Trophoblast cell (in vitro differentiated cells and primary cell): ENCODE data around the gene TMIGD1. TPM values are rescaled to one million over a fixed set of nuclear protein-coding genes. Genes with fewer than 3 reads are reported as not detected.

Source experiments
- DNase-seq, 2 donors: peaks; one replicate each; pipeline ENCODE4 v3.0.0-alpha.2; 2016
- H2AFZ ChIP-seq: 2 replicates; pipeline ENCODE4 v1.6.1; 2013; ENCODE audit warnings: low read length, moderate library complexity, mild to moderate bottlenecking; ENCODE audit not compliant: insufficient read depth, poor library complexity
- H2AK5ac ChIP-seq: 2 replicates; pipeline ENCODE4 v1.6.1; 2013; ENCODE audit warnings: mild to moderate bottlenecking, low read length
- H2BK120ac ChIP-seq: 2 replicates; pipeline ENCODE4 v1.6.1; 2013; ENCODE audit warnings: low read length, mild to moderate bottlenecking, moderate library complexity; ENCODE audit not compliant: insufficient read depth, poor library complexity
- H2BK12ac ChIP-seq: 2 replicates; pipeline ENCODE4 v1.6.1; 2013; ENCODE audit warnings: mild to moderate bottlenecking, low read length, moderate library complexity
- H2BK5ac ChIP-seq: 2 replicates; pipeline ENCODE4 v1.6.1; 2013; ENCODE audit warnings: low read length, low read depth, moderate library complexity, mild to moderate bottlenecking; ENCODE audit not compliant: poor library complexity
- H3K14ac ChIP-seq: 2 replicates; pipeline ENCODE4 v1.6.1; 2013; ENCODE audit warnings: mild to moderate bottlenecking, low read length
- H3K18ac ChIP-seq: 2 replicates; pipeline ENCODE4 v1.6.1; 2013; ENCODE audit warnings: mild to moderate bottlenecking, low read length
- H3K23ac ChIP-seq: 2 replicates; pipeline ENCODE4 v1.6.1; 2013; ENCODE audit warnings: low read length
- H3K27ac ChIP-seq: 2 replicates; pipeline ENCODE4 v1.5.1; 2013; ENCODE audit warnings: low read depth, mild to moderate bottlenecking, inconsistent platforms, low read length, moderate library complexity
- H3K27me3 ChIP-seq: 2 replicates; pipeline ENCODE4 v1.6.1; 2013; ENCODE audit warnings: inconsistent platforms, mild to moderate bottlenecking, low read length, moderate library complexity; ENCODE audit not compliant: insufficient read depth
- H3K36me3 ChIP-seq, 2 experiments: 1 replicate in 1 of 2; 2 replicates in 1 of 2; pipeline ENCODE4 v1.6.1; 2013; ENCODE audit warnings: low read length in 2 of 2, mild to moderate bottlenecking in 2 of 2, moderate library complexity in 1 of 2; ENCODE audit not compliant: insufficient read depth in 2 of 2, control insufficient read depth in 1 of 2
- H3K4ac ChIP-seq: 2 replicates; pipeline ENCODE4 v1.6.1; 2013; ENCODE audit warnings: low read depth, mild to moderate bottlenecking, low read length, moderate library complexity
- H3K4me1 ChIP-seq, 2 experiments: 1 replicate in 1 of 2; 2 replicates in 1 of 2; pipeline ENCODE4 v1.6.1; 2013; ENCODE audit warnings: low read length in 2 of 2, mild to moderate bottlenecking in 2 of 2, moderate library complexity in 1 of 2; ENCODE audit not compliant: insufficient read depth in 2 of 2, control insufficient read depth in 1 of 2
- H3K4me2 ChIP-seq: 2 replicates; pipeline ENCODE4 v1.6.1; 2013; ENCODE audit warnings: inconsistent platforms, mild to moderate bottlenecking, low read length, moderate library complexity
- H3K4me3 ChIP-seq: 2 replicates; pipeline ENCODE4 v1.5.1; 2013; ENCODE audit warnings: mild to moderate bottlenecking, low read depth, low read length, inconsistent platforms
- H3K79me1 ChIP-seq: one replicate; pipeline ENCODE4 v1.6.1; 2013; ENCODE audit warnings: low read length
- H3K79me2 ChIP-seq: 2 replicates; pipeline ENCODE4 v1.6.1; 2013; ENCODE audit warnings: low read length, mild to moderate bottlenecking; ENCODE audit not compliant: control insufficient read depth, insufficient read depth, poor library complexity
- H3K9ac ChIP-seq: 2 replicates; pipeline ENCODE4 v1.6.1; 2013; ENCODE audit warnings: mild to moderate bottlenecking, low read length
- H3K9me3 ChIP-seq: 2 replicates; pipeline ENCODE4 v1.6.1; 2013; ENCODE audit warnings: low read depth, mild to moderate bottlenecking, control low read depth, inconsistent platforms, low read length; ENCODE audit not compliant: insufficient read depth
- H4K12ac ChIP-seq: 2 replicates; pipeline ENCODE4 v1.6.1; 2013; ENCODE audit warnings: low read depth, mild to moderate bottlenecking, low read length, moderate library complexity
- H4K8ac ChIP-seq: 2 replicates; pipeline ENCODE4 v1.6.1; 2013; ENCODE audit warnings: low read depth, mild to moderate bottlenecking, low read length, moderate library complexity
- H4K91ac ChIP-seq: one replicate; pipeline ENCODE4 v1.6.1; 2013; ENCODE audit warnings: low read depth, mild to moderate bottlenecking, low read length, moderate library complexity
- WGBS: extraction: QIAGEN DNeasy Blood & Tissue Kit; methylation state at CpG from one replicate; pipeline ENCODE4 v1.1.7; 2013; ENCODE audit warnings: missing lambda C conversion rate; ENCODE audit not compliant: insufficient read length, insufficient coverage; ENCODE audit errors: extremely low coverage; 5-methylcytosine and 5-hydroxymethylcytosine counted together
- polyA plus RNA-seq: library from polyadenylated mRNA; stranded (reverse); fragments of 200-250 nt; gene quantifications from 2 replicates; pipeline ENCODE4 v1.2.3, GENCODE V29; 2013

TMIGD1 gene, protein sequence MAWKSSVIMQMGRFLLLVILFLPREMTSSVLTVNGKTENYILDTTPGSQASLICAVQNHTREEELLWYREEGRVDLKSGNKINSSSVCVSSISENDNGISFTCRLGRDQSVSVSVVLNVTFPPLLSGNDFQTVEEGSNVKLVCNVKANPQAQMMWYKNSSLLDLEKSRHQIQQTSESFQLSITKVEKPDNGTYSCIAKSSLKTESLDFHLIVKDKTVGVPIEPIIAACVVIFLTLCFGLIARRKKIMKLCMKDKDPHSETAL
- not detected in 2 replicates for polyA plus RNA-seq

DNA sequence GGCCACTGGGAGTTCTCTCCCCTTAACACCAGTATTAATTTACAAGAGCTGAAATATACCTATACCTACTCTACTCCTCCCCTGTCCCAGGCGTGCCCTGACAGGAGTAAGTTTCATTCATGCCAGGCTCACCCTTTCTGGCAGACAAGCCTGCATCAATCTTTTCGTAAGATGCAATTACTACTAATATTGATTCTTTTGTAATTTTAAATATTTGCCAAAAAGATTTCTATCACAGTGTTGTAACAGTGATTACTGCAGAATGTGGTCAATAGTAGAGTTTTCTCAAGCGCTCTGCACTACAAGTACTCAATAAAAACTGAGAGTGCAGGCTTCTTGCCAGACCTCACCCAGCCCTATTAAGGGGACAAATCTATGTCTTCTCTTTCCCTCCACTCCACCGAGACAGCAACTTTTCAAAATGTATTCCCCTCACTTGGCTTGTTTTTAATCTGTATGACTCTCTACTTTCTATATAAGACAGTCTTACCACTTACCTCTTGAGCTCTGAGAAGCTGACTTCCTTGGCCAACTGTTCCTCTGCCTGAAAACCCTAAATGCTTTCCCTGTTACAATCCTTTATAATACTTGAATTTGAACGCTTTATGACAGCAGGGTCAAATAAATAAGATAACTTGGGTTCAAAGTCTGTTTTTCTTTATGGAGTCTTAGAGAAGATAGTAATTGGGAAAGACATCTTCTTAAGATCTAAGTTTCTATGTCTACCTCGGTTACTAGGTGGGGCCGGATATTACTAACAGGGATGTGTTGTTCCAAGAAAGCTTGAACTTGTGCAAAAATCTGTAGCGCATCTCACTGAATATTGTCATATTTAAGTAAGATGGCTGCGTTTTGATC is at the start of gene TMIGD1:
Gene TMIGD1, minus strand, starts transcription at position 555 of the 858 bp plus-strand sequence. CDS start 1,924 bp downstream, outside the sequence.
- no peak within 1 kb of the TSS for H3K27ac ChIP-seq
- H4K12ac ChIP-seq = no peak within 1 kb of the TSS
- H4K8ac ChIP-seq = no peak within 1 kb of the TSS
- H2AFZ ChIP-seq = no peak within 1 kb of the TSS
- no CpG with 5 or more reads among the region's 9 CpGs for WGBS
- H3K14ac ChIP-seq = no peak within 1 kb of the TSS
- H3K36me3 ChIP-seq = no peaks in the 10 kb centered on the region
- DNase-seq = no peak
- no peak within 1 kb of the TSS for H2AK5ac ChIP-seq
- no peak within 1 kb of the TSS for H3K9ac ChIP-seq
- no peak within 1 kb of the TSS for H3K18ac ChIP-seq
- no peak within 1 kb of the TSS for H3K4me3 ChIP-seq
- H4K91ac ChIP-seq = no peak within 1 kb of the TSS
- H3K4me1 ChIP-seq = peaks cover 10 to 13% of the 10 kb centered on the region in 2 experiments
- no peaks in the 10 kb centered on the region for H3K9me3 ChIP-seq
- H3K79me1 ChIP-seq = peaks cover 11% of the 10 kb centered on the region
- no peak within 1 kb of the TSS for H3K23ac ChIP-seq
- H3K4ac ChIP-seq = no peak within 1 kb of the TSS
- H2BK12ac ChIP-seq = peak within 1 kb of the TSS; percentile 17
- no peaks in the 10 kb centered on the region for H3K79me2 ChIP-seq
- H3K4me2 ChIP-seq = no peak within 1 kb of the TSS
- no peak within 1 kb of the TSS for H2BK5ac ChIP-seq
- H2BK120ac ChIP-seq = no peak within 1 kb of the TSS
- no peaks in the 10 kb centered on the region for H3K27me3 ChIP-seq

DNA sequence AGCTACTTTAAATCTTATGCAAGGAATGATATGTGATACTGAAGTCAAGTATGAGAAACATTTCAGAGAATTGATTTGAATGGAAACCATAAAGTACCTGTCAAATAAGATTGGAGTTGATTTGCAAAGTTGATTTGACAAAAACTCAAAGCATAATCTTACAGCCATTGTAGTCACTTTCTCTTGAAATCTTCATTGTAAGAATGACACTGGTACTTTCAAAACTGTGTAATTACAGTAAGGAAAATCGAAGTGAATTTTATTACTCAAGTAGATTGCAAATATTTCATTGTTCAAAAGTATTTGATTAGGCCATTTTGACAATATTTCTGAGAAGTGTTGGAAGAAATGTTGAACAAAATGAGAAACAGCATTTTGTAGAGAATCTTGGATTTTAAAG is 48.5 kb upstream of the TMIGD1 start:
- Histone ChIP-seq H3K9ac (no peak overlapping the region), H4K8ac (no peak overlapping the region), H2AFZ (no peak overlapping the region), H3K27me3 (no peaks in the 10 kb centered on the region), H3K4me2 (no peak overlapping the region), H4K91ac (no peak overlapping the region), H4K12ac (no peak overlapping the region), H3K23ac (no peak overlapping the region), H3K9me3 (no peaks in the 10 kb centered on the region), H3K14ac (no peak overlapping the region), H2BK12ac (no peak overlapping the region), H2BK120ac (no peak overlapping the region), H3K4me1 (peaks cover 6 to 9% of the 10 kb centered on the region in 2 experiments), H3K79me1 (peaks cover 7% of the 10 kb centered on the region), H3K27ac (no peak overlapping the region), H3K4me3 (no peak overlapping the region), H3K4ac (no peak overlapping the region), H3K79me2 (peaks cover 7% of the 10 kb centered on the region), H3K18ac (no peak overlapping the region), H2AK5ac (no peak overlapping the region), H3K36me3 (peaks cover 0 to 3% of the 10 kb centered on the region in 2 experiments), H2BK5ac (no peak overlapping the region)
- no peak for DNase-seq
- WGBS = no CpG with 5 or more reads among the region's 1 CpG

DNA sequence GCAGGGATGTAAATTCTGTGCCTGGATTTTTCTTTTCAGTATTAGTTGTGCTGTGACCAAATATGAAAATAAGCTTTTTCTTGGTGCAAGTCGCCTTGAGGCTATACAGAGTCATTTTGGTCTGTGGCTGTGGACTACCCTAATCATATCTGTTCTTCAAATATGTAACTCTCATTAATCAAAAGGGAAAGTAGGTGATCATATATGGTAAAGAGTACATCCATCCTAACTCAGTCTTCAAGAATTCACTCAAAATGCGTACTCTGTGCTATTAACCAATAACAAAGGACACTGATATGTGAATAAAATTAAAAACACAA is 47.4 kb upstream of the TMIGD1 start:
- H3K27ac ChIP-seq = no peak overlapping the region
- no peak overlapping the region for H3K23ac ChIP-seq
- no peak overlapping the region for H2BK12ac ChIP-seq
- H3K4ac ChIP-seq = no peak overlapping the region
- WGBS = no CpG with 5 or more reads among the region's 2 CpGs
- H3K9me3 ChIP-seq = no peaks in the 10 kb centered on the region
- peaks cover 6 to 9% of the 10 kb centered on the region in 2 experiments for H3K4me1 ChIP-seq
- H3K14ac ChIP-seq = no peak overlapping the region
- no peak for DNase-seq
- peaks cover 7% of the 10 kb centered on the region for H3K79me1 ChIP-seq
- no peak overlapping the region for H2AFZ ChIP-seq
- H3K9ac ChIP-seq = no peak overlapping the region
- no peaks in the 10 kb centered on the region for H3K27me3 ChIP-seq
- H2BK5ac ChIP-seq = no peak overlapping the region
- H3K18ac ChIP-seq = no peak overlapping the region
- no peak overlapping the region for H4K91ac ChIP-seq
- H4K8ac ChIP-seq = no peak overlapping the region
- peaks cover 0 to 3% of the 10 kb centered on the region in 2 experiments for H3K36me3 ChIP-seq
- no peak overlapping the region for H4K12ac ChIP-seq
- H2BK120ac ChIP-seq = no peak overlapping the region
- H3K4me2 ChIP-seq = no peak overlapping the region
- H3K79me2 ChIP-seq = peaks cover 7% of the 10 kb centered on the region
- H3K4me3 ChIP-seq = no peak overlapping the region
- no peak overlapping the region for H2AK5ac ChIP-seq

DNA sequence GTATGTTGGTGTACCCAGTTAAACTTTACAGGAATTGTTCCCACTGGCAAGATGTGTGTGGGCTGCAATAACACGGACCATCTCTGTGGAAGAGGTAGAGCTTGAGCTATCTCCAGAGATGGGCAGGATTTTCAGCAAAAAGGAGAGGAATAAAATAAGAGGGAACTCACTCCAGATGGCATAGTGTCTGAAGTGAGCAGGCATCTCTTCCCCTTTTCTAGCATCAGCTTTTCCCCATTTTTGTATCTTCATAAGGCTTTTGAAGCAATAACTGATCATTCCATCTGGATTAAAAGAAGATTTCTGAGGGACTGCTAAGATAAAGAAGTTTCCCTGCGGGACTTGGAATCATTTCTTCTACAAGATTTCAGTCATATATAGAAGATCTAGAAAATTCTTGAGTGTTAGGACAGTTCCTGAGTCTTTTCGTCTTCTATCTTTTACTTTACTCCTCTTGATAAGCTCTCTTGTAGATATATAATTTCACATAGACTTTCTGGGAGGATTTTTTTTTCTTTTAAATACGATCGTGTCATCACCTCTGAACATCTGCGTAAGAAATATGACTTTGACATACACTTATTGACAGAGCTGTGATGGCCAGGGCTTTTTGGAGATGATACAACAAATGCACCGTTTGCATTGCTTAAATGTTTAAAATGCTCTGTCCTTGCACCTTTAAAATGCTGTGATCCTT is 46.9 kb upstream of the TMIGD1 start:
- no peak overlapping the region for H2BK120ac ChIP-seq
- H3K4ac ChIP-seq = no peak overlapping the region
- H2BK5ac ChIP-seq = no peak overlapping the region
- H4K8ac ChIP-seq = no peak overlapping the region
- H3K79me1 ChIP-seq = peaks cover 7% of the 10 kb centered on the region
- no peak overlapping the region for H2AFZ ChIP-seq
- WGBS = no CpG with 5 or more reads among the region's 7 CpGs
- no peak overlapping the region for H3K23ac ChIP-seq
- H3K4me2 ChIP-seq = peak overlapping the region; percentile 13
- no peaks in the 10 kb centered on the region for H3K27me3 ChIP-seq
- H3K36me3 ChIP-seq = no peaks in the 10 kb centered on the region
- H3K9me3 ChIP-seq = no peaks in the 10 kb centered on the region
- H3K9ac ChIP-seq = no peak overlapping the region
- DNase-seq = no peak
- H3K4me1 ChIP-seq = peaks cover 6 to 9% of the 10 kb centered on the region in 2 experiments
- no peak overlapping the region for H4K12ac ChIP-seq
- no peak overlapping the region for H3K27ac ChIP-seq
- no peak overlapping the region for H2AK5ac ChIP-seq
- no peak overlapping the region for H2BK12ac ChIP-seq
- H3K14ac ChIP-seq = no peak overlapping the region
- H3K4me3 ChIP-seq = no peak overlapping the region
- H4K91ac ChIP-seq = no peak overlapping the region
- peaks cover 7% of the 10 kb centered on the region for H3K79me2 ChIP-seq
- H3K18ac ChIP-seq = no peak overlapping the region
